RPMI8226 (cell line): ENCODE results near the gene GNG13.
"Not testable (repeated sequence)": the region's sequence is repeated elsewhere in the genome, so short reads cannot be mapped to it uniquely, and the experiment has no call there.

Source experiments
- DNase-seq: peaks from one replicate; pipeline ENCODE4 v3.0.0-alpha.2; 2015

The GNG13 gene

DNA sequence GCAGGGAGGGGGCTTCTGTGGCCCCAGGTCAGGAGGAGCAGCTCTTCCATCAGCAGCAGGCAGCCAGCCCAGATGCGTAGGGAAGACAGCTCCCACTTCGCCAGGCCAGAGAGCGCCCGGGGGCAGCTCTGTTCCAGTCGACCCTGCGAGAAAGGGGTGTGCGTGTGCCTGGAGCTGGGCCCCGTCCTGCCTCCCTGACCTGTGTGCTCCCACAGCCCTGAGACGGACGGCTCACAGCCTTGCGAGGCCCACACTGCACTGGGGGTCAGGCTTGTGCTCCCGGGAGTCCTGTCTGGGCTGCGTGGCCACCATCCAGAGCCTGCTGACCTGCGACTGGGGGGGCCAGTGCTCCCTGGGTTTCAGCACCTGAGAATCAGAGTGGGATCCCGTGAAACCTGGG, 40.5 kb downstream of the GNG13 start:
- no peak for DNase-seq

DNA sequence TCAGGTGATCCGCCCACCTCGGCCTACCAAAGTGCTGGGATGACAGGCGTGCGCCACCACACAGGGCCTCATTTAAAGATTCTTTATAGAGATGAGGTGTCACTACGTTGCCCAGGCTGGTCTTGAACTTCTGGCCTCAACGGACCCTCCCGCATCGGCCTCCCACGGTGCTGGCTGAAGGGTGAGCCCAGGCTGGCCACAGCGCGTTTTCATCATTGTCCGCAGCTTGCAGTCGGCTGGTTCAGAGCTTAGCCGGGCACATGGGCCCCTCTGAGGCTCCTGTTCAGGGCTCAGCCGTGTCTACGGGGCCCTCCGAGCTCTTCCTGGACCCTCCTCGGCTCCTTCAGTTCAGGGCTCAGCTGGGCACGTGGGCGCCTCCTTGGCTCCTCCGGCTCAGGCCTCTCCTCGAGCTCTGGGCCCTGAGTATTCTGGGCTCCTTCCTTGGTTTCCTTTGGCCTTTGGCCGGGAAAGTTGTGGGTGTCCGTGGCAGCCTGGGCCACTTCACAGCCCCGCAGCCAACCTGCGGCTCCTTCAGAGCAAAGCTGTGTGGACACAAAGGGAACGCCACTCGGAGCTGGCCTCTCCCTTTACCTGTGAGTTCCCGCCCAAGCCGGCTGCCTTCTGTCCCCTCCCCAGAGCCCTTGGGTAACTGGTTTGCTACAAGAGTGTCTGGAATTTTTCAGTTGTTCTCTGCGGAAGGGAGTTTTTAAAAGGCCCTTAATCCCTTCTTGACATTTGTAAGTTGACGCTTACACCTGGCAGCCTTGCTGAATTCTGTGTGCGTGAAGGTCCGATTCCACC, 41.2 kb downstream of the GNG13 start:
- no peak for DNase-seq

DNA sequence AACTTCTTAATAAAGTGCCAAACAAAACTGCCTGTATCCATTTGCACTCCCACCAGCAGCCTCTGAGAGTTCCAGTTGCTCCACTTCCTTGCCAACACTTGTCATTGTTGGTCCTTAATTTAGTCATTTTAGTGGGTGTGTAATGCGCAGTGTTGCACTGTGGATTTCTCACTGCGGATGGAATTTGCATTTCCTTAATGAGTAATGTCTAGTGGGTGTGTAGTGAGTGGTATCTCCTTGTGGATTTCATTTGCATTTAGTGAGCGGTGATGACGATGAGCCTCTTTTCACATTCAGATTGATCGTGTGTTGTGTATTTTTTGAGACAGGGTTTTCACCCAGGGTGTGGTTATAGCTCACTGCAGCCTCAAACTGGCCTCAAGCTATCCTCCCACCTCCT, 44.1 kb downstream of the GNG13 start:
- no peak for DNase-seq

DNA sequence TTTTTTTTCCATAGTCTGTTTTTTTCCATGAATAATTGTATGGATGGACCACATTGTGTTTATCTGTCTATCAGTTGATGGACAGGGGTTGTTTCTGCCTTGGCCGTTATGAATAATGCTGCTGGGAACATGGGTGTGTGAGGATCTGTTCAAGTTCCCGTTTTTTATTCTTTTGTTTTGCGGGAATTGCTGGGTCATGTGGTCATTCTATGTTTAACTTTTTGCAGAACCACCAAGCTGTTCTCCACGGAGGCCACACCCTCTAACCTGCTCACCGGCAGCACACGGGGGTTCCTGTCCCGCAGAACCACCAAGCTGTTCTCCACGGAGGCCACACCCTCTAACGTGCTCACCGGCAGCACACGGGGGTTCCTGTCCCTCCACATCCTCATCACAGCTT, 45.9 kb downstream of the GNG13 start:
- no peak for DNase-seq

DNA sequence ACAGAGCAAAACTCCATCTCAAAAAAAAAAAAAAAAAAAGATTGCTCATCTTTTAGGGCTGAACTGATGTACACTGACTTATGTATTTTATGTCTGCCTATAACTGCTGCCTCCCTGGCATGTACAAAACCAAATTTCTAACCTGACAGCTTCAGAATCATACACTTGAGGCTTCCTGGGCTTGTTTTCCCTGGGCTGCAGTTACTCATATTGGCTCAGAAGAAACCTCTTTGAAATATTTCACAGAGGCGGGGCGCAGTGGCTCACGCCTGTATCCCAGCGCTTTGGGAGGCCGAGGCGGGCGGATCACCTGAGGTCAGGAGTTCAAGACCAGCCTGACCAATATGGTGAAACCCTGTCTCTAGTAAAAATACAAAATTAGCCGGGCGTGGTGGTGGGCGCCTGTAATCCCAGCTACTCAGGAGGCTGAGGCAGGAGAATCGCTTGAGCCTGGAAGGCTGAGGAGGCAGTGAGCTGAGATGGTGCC, 46.4 kb downstream of the GNG13 start:
- not testable (repeated sequence) for DNase-seq

DNA sequence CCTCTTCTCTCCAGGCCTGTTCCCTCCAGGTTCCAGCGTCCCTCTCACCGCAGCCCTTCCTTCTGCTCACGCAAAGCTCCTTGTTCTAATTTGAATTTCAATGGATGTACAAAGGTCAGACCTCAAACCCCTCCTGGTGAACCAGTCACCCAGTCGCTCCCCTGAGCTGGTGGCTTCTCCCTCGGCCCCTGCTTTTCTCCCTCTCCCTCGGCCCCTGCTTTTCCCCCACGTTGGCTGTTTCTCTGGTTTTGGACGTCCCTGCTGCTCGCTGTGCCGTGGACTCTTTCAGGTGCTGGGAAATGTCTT, 48.6 kb downstream of the GNG13 start:
- no peak for DNase-seq

DNA sequence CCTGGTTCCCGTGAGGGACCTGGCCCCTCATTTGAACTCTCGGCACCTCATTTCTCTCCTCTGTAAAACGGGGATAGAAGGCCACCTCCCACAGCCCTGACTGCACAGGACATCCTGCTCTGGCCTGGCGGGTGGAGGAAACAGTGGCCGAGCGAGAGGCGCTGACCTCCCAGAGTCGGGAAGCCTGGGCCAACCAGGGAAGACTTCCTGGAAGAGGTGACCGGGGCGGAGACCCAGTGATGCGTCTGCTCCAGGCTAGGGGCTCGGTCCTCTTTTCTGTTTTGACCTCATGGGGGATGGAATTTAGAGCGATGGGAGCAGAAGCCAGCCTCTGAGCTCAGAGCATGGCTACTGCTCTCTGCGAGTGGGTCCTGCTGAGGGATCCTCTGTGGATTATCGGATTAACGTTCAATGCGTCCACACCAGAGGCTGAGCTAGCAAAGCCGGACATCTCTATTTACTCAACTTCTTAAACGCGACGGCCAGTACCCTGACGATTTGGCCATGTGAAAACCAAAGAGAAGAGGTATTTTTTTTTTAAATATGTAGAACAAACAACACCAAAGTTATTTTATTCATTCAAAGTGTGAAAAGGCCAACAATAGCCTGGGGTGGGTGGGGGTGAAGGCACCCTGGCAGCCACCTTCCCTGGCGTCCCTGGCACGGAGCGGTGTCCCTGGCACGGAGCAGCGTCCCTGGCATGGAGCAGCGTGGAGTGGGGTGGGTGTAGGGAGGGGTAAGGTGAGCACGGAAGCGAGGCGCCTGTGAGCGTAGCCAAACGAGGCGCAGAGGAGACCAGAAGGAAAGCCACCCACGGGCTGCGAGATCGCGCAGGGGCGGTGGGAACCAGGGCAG, 49.2 kb downstream of the GNG13 start:
- no peak for DNase-seq

DNA sequence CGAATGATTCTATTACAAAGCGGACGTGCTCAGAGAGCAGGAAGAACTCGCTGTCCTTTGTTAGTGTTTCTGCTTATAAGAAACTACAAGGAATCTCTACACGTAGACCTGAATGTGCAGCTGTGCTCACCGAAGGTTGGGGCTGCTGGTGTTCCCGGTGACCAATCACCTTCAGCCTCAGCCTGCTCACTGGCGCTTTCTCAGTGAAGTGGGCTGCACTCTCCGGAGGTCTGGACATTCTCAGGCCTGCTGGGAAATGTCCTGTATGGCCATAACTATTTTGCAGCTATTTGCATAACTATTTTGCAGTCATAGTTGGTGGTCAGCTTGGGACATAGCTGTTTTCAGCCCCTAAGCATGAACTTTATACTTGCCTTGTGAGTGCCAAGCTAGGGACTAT, 50.0 kb downstream of the GNG13 start:
- DNase-seq: no peak

DNA sequence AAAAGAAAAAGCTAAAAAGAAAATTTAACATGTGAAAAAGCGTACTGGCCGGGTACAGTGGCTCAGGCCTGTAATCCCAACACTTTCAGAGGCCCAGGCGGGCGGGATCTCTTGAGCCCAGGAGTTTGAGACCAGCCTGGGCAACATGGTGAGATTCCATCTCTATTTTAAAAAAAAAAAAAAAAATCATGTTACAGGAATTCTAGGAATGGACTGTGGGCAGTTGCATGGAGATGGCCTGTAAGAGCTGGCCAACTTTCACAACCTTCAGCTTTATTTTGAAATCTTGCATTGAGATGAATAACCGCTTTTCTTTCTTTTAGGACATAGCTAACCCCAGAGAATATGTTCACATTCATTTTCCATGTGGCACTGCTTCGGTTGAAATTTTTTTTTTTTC, 51.5 kb downstream of the GNG13 start:
- DNase-seq: no peak
